Measurements from ENCODE around the gene MCUB.

- no peak for TF ChIP-seq POLR2AphosphoS5 (IDR thresholded peaks at IDR 0.05; ENCODE audit: borderline replicate concordance, low read depth, low read length)
- no peak for TF ChIP-seq EZH2 (IDR thresholded peaks at IDR 0.05)
- TF ChIP-seq FOXP2 (optimal IDR thresholded peaks at IDR 0.05; ENCODE audit: control extremely low read depth, extremely low read length, insufficient read depth): no peak
Observed at GRCh38 chr4:109615742-109616141, 55.7 kb downstream of the MCUB start.
